ENCODE data around the gene CLCN7.

CLCN7 gene

DNA sequence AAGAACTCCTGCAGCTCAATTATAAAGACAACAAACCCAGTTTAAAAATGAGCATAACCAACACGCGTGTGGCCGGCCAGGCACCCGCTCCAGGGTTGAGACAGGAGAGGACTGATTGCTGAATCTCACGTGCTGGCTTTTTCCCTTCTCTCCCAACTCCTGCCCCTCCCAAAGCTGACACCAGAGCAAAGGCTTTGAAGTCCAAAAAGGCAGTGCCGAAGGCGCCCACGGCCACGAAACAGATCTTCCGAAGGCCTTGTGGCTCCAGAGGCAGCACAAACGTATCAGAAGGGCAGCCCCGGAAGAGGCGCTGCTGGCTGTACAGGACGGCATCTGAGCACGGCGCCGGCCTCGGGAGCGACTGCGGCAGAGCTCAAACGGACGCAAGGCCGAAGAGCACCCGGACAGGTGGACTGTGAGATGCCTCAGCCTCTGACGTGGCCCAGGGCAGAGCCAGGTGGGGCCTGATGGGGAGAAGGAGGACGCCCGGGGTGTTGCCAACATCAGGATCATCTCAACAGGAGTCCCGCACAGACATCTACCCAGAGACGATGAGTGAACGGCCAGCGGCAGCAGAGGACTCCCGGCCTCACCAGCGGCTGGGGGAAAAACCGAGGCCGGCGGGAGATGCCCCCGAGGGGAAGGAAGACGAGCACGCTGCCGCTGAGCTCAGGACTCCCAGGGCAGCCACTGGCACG lies 10.5 kb downstream of the CLCN7 start:
- no peak for DNase-seq (ENCODE audit: low read depth in 2 of 3, low spot score in 1 of 3)

GRCh38 chr16:1461146-1461545 lies 13.7 kb downstream of the CLCN7 start:
- no peak for DNase-seq (ENCODE audit: low read depth in 2 of 3, low spot score in 1 of 3)

DNA sequence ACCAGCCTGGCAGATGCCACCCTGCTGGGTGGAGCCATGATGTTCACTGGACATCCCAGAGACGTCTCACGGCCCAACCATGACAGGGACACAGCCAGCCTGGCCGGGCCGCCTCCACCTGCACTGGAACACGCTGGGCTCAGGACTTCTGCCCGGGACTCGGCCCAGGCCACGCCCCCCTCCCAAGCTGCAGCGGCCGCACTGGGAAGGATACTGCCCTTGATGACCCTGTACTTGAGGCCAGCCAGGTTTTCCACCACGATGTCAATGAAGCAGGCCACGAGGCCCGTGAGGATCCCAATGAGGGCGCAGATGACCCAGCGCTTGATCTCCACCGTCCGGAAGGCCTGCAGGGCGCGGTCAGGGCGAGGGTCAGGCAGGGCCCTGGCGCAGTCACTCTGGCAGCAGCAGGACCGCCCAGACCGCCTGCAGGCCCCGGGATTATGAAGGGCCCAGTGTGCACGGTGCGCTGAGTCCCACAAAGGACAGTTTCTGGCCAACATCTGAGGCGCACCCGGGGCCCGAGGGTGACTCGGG lies 14.2 kb downstream of the CLCN7 start:
- no peak for DNase-seq (ENCODE audit: low read depth in 2 of 3, low spot score in 1 of 3)

GRCh38 chr16:1459967-1460366 lies 14.9 kb downstream of the CLCN7 start:
- DNase-seq (ENCODE audit: low read depth in 2 of 3, low spot score in 1 of 3): no peak

- no peak for DNase-seq (ENCODE audit: low read depth in 2 of 3, low spot score in 1 of 3)
Observed at GRCh38 chr16:1458977-1459341, 15.9 kb downstream of the CLCN7 start.

DNA sequence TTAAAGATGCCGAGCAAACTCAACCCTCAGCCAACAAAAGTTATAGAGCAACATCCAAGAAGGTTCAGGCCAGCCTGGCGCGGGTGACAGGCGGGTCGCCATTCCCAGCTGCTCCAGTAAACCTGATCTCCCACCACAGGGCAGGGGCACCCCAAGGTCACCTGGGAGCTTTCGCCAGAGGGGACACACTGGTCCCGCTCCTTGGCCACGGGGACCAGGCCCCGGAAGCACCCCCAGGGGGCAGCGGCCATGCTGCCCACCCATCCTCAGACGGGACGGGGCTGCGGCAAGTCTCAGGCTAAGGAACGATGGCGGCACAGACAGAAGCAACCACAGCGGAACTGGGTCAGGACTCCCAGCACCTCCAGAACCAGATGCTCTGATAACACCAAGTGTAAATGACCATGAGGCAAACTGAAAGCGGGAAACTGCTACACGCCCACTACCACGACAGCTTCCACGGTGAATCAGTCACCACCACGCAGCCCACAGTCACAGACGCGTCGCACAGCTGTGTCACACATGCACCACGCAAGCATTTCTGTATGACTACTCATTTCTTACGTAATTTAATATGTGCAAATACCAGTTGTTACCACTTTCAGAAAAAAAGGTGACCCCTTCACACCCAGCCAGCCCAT lies 16.4 kb downstream of the CLCN7 start:
- DNase-seq (ENCODE audit: low read depth in 2 of 3, low spot score in 1 of 3): peak; percentile 5 to 33 (median 23)

DNA sequence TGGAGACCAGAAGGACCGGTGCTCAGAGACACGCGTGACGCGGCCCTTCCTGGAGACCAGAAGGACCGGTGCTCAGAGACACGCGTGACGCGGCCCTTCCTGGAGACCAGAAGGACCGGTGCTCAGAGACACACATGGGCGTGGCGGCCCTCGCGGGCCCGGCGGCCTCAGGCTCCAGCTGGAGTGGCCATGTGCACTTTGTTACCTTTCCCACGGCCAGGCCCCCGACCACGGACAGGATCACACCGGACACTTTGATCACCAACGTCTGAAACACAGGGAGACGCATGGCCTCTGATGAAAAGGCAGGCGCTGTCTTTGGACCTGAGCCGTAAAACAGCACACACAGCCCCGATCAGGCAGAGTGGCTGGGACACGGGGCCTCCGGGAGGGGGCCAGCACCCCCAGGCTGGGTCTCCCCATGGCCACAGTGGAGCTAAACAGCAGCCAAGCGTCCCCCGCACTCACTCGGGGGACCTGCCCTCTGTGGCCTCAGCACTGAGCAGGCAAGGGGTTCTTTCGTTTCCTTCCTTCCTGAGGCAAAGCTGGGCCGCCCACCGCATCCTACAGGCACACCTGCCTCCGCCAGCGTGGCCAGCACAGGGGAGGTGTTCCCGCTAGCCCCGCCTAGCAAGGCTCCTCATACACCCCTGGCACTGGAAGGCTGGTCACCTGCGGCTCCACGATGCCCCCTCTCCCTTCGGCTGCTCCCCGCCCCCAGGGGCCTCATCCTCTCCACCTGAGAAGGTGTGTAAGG lies 17.2 kb downstream of the CLCN7 start:
- no peak for DNase-seq (ENCODE audit: low read depth in 2 of 3, low spot score in 1 of 3)

DNA sequence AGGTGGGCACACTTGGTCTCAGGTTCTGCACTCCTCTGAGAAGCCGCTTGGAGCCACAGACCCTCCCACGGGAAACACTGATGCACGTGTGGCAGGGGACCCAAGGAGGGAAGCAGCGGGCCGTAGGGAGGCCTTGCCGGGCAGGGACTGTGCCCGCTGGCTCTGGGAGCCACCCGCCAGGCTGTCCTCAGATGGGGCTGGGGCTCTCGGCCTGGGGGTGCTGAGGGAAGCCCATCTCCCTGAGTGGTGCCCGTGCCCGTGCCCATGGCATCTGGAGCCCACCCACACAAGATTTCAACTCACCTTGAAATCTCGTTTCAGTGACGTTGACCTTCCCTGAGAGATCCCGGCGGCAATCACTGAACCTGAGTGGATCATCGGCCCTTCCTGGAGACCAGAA lies 17.9 kb downstream of the CLCN7 start:
- no peak for DNase-seq (ENCODE audit: low read depth in 2 of 3, low spot score in 1 of 3)

DNA sequence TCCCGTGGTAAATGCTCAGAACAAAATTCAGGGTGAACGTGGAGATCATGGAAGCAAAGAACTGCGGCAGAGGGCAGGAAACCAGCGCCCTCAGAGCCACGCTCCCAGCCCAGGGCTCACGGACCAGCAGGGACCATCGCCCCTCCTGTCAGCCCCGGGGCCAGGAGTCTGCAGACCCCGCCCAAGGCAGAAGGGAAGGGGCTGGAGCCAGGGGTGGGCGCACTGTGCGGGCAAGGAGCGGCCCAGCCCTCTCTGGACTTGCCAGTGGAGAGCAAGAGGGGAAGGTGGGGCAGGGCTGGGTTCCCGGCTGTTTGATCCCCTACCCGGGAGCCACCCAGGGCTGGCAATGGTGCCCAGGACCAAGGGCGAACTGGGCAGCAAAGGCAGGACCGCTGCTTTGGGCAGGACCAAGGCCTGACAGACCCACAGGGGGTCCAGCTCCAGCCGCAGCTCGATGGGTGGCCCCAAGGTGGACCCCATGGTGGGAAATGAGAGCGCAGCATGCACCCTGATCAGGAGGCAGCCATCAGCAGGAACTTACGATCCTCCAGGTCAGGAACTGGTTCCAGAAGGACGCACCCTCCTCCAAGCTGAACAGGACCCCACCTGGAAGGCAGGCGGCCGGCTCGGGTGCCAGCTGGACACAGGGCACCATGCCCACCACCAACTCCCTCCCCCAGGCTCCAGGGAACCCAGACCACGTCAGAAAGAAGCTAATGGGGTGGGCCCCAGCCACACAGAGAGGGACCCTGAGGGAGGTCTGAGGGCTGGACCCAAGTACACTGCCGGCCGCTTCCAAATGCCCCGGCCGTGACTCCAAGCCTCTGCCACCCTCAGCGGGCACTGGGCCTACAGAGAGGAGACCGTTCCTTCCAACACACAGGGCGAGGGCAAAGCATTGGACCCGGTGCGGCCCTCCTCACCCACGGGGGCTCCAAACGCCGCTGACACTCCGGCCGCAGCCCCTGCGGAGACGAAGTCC lies 19.3 kb downstream of the CLCN7 start:
- no peak for DNase-seq (ENCODE audit: low read depth in 2 of 3, low spot score in 1 of 3)

DNA sequence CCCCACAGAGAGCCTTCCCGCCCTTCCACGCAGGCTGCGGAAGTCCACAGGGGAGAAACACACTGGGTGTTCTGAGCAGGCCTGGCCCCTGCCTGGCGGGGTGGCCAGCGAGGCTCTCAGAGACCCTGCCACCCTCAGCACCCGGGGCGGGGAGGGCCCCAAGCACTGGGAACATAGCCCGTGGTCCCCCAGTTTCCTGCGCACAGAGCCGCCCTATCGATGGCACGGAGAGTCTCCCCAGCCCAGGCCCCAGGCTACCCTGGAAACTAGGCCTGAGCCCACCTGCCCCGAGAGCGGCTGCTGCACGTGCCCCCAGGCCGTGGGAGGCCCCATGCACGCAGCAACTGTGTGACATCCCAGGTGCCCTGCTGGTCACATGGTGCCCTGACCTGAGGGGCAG lies 20.3 kb downstream of the CLCN7 start:
- no peak for DNase-seq (ENCODE audit: low read depth in 2 of 3, low spot score in 1 of 3)

- DNase-seq (ENCODE audit: low read depth in 2 of 3, low spot score in 1 of 3): no peak
Observed at GRCh38 chr16:1453316-1453715, 21.5 kb downstream of the CLCN7 start.

DNA sequence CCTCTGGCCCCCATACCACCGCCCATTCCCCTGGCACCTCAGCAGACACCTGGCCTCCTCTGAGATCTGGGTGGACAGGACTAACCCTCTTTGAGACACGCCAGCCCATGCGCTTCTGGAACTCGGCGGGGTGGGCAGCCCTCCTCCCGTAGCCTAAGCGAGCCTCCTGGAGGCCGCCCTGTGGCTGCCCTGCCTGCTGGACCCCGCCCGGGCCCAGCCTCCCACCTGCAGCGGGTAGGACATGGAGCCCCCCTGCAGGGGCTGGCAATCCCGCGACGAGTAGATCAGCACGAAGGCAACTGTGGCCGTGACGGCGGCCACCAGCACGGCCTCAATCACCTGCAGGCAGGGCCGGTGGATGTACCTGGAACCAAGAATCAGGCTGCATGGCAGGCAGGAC lies 22.3 kb downstream of the CLCN7 start:
- no peak for DNase-seq (ENCODE audit: low read depth in 2 of 3, low spot score in 1 of 3)

DNA sequence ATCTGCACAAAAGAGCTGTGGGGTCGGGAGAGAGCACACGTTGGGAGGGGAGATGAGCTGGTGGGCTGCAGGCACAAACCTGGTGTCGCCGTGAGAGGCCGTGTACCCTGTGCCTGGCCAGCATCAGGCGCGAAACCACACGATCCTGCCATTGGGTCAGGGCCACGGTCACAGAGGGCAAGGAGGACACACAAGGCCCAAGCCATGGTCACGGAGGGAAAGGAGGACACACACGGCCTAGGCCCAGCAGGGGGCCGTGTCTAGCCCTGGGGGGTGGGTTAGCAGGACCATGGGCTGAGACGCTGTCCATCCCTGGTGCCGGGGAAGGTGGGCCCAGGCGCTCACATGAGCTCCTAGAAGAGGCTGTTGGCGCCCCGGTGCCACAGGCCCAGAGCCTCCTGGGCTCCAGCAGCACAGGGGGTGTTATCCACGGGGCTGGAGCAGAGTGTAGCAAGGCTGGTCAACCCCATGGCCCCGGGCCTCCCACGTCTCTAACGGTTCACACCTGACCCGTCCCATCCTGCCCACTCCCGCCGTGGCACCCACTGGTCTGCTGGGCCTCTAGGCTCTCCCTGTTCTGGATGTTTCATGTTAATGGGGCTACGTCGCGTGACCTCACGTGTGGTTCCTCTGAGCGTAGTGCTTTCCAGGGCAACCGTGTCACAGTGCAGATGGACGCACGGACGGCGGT lies 23.0 kb downstream of the CLCN7 start:
- DNase-seq (ENCODE audit: low read depth in 2 of 3, low spot score in 1 of 3): no peak

GRCh38 chr16:1450841-1451240 lies 24.0 kb downstream of the CLCN7 start:
- no peak for DNase-seq (ENCODE audit: low read depth in 2 of 3, low spot score in 1 of 3)

DNA sequence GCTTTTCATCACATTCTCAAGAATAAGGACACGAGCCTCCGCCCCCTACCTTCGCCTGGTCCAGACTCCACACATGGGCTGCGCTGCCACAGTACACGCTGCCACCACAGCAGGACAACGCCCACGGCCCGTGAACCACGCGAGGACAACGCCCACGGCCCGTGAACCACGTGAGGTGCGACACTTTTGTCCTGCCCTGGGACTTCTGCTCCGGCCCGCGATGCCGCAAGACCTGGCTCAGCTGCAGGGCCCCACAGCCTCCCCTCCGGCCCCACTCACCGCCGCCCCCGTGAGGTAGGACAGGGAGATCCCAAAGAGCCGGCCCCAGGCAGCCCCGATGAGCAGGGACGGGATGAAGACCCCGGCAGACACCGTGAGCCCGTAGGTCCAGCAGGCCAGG lies 24.6 kb downstream of the CLCN7 start:
- no peak for DNase-seq (ENCODE audit: low read depth in 2 of 3, low spot score in 1 of 3)

GRCh38 chr16:1449201-1449788 lies 25.5 kb downstream of the CLCN7 start:
- DNase-seq (ENCODE audit: low read depth in 2 of 3, low spot score in 1 of 3): no peak

- DNase-seq (ENCODE audit: low read depth in 2 of 3, low spot score in 1 of 3): no peak
Observed at GRCh38 chr16:1448536-1449116, 26.2 kb downstream of the CLCN7 start.

- DNase-seq (ENCODE audit: low read depth in 2 of 3, low spot score in 1 of 3): no peak
Observed at GRCh38 chr16:1447965-1448364, 26.9 kb downstream of the CLCN7 start.

GRCh38 chr16:1446296-1447080 lies 28.3 kb downstream of the CLCN7 start:
- no peak for DNase-seq (ENCODE audit: low read depth in 2 of 3, low spot score in 1 of 3)

Measured in stimulated activated CD4-positive, alpha-beta T cell treated with anti-CD3 and anti-CD28 coated beads, Interleukin-12 subunit alpha, Interleukin-12 subunit beta, amount 100 ng/mL, for 48 hours (primary cell).